T-helper 1 cell treated with Interleukin-12 subunit alpha and Interleukin-12 subunit beta and Interleukin-4 antibody, amounts not matched to agents 30 ng/mL and 1 ng/mL, for 36 hours (primary cell): ENCODE measurements around the gene TMUB1. TPM values are rescaled to one million over a fixed set of nuclear protein-coding genes. Genes with fewer than 3 reads are reported as not detected.
"Not testable (repeated sequence)": the region's sequence is repeated elsewhere in the genome, so short reads cannot be mapped to it uniquely, and the experiment has no call there.

ENCODE experiments used
- intact Hi-C: fragments of 100-400 bp; cut with micrococcal nuclease; formaldehyde crosslinking; loops from one replicate; pipeline ENCODE4 v1.15.1; 2024
- total RNA-seq: library from RNA; stranded (reverse); gene quantifications from 2 replicates; pipeline ENCODE4 v1.2.3, GENCODE V29; 2022

The TMUB1 gene
- total RNA-seq, 1 donor from 2014 or later, result 65.4 TPM

GRCh38 chr7:151057989-151058780 lies 25.1 kb downstream of the TMUB1 start:
- intact Hi-C loops, result loop anchor here (1.0 to 5.0 kb wide), 13 partner anchors 22 to 1931 kb away; partner anchors contain the start of genes ABCB8, ABCF2, ACTR3C and CHPF2

GRCh38 chr7:151057506-151057988 lies 25.7 kb downstream of the TMUB1 start, which contains the start of gene CDK5:
Gene CDK5, minus strand, starts transcription at chr7:151057897. Its CDS starts 49 bp downstream, at chr7:151057848.
- intact Hi-C loops, result loop anchor here (5.0 kb wide), 1 partner anchor 1930 kb away; the partner anchor contains the start of gene ZNF425

GRCh38 chr7:151056666-151057505 lies 26.4 kb downstream of the TMUB1 start:
- intact Hi-C loops, result loop anchor here (5.0 kb wide), 1 partner anchor 1930 kb away; the partner anchor contains the start of gene ZNF425

GRCh38 chr7:151056283-151056665 lies 27.0 kb downstream of the TMUB1 start:
- intact Hi-C loops, result loop anchor here (5.0 kb wide), 1 partner anchor 1929 kb away; the partner anchor contains the start of gene ZNF425

GRCh38 chr7:151053751-151054150 lies 29.5 kb downstream of the TMUB1 start:
- intact Hi-C loops, result no loop called here

GRCh38 chr7:151053096-151053495 lies 30.2 kb downstream of the TMUB1 start:
- intact Hi-C loops, result no loop called here

- intact Hi-C loops, result no loop called here
Measured at GRCh38 chr7:151051108-151051507, 32.2 kb downstream of the TMUB1 start.

- intact Hi-C loops, result no loop called here
Measured at GRCh38 chr7:151048911-151049463, 34.3 kb downstream of the TMUB1 start.

GRCh38 chr7:151047976-151048815 lies 35.1 kb downstream of the TMUB1 start, which contains the start of gene ASIC3:
Gene ASIC3, plus strand, starts transcription at chr7:151048531. Its CDS starts 355 bp downstream, at chr7:151048886.
- intact Hi-C loops, result no loop called here

- intact Hi-C loops, result no loop called here
Measured at GRCh38 chr7:151046603-151047573, 36.4 kb downstream of the TMUB1 start.

GRCh38 chr7:151045967-151046366 lies 37.3 kb downstream of the TMUB1 start:
- intact Hi-C loops, result no loop called here

GRCh38 chr7:151045262-151045661 lies 38.0 kb downstream of the TMUB1 start:
- intact Hi-C loops, result no loop called here

- intact Hi-C loops, result no loop called here
Measured at GRCh38 chr7:151043959-151044358, 39.3 kb downstream of the TMUB1 start.

- intact Hi-C loops, result not testable (repeated sequence)
Measured at GRCh38 chr7:151043449-151043848, 39.8 kb downstream of the TMUB1 start.

- intact Hi-C loops, result no loop called here
Measured at GRCh38 chr7:151040616-151041375, 42.5 kb downstream of the TMUB1 start.

GRCh38 chr7:151039850-151040548 lies 43.3 kb downstream of the TMUB1 start:
- intact Hi-C loops, result no loop called here

GRCh38 chr7:151038951-151039849 lies 44.1 kb downstream of the TMUB1 start:
- intact Hi-C loops, result no loop called here
